ENCODE data around the gene NPTX2.

Gene NPTX2

DNA sequence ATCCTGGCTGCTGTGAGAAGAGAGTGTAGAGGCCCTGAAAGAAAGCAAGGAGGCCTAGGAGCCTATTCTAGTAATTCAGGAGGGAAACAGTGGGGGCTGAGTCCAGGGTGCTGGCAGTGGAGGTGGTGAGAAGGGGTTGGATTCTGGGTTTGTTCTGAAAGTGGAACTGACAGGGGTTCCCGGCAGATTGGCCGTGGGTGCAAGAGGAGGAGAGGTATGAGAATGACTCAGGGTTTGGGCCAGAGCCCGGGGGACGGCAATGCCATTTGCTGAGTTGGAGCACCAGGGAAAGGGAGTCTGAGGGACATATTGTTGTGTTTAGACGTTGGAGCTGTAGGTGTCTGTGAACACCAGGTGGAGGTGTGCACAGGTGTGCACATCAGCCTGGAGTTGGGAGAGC is 38.5 kb downstream of the NPTX2 start:
- no peak for DNase-seq

DNA sequence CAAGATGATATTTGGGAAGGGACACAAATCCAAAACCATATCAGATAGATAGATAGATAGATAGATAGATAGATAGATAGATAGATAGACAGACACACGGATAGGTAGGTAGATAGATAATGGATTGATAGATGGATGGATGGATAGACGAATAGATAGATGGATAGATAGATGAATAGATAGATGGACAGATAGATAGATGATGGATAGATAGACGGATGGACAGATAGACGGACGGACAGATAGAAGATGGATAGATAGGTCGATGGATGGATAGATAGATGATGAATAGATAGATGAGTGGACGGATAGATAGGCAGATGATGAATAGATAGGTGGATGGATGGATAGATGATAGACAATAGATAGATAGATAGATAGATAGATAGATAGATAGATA is 39.8 kb downstream of the NPTX2 start:
- no peak for DNase-seq

DNA sequence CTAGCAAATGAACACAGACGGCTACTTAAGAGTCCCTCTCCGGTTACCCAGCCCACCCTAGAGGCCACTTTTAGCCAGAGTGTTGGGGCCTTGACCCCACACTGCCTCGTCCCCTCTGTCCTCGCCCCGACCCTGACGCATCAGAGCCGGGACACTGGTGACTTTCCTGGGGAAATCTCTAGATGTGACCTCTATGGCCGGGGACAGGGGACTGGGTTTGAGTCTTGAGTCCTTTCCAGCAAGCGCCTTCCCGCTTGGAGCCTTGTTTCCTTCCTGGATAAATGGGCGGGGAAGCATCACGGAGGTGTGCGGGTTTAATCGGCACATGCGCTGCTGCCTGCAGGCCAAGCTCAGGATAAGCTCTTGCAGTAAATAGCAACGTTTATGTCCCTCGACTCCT is 40.7 kb downstream of the NPTX2 start:
- no peak for DNase-seq

DNA sequence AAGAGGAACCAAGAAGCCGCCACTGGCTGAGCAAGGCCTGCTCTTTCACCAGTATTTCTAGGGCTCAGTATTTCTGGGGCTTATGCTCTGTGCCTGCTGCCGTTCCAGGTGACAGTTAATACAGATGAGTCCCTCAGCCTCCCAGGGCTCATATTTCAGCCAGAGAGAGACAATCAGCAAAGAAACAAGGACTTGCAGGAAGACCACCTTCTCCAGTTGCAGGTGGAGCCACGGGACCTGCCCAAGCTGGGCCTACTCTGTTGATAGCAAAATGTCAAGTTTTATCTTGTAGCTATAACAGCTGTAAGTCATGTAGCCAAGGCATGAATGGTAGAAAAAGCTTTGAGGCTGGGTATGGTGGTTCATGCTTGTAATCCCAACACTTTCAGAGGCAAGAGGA is 42.7 kb downstream of the NPTX2 start:
- DNase-seq = no peak

DNA sequence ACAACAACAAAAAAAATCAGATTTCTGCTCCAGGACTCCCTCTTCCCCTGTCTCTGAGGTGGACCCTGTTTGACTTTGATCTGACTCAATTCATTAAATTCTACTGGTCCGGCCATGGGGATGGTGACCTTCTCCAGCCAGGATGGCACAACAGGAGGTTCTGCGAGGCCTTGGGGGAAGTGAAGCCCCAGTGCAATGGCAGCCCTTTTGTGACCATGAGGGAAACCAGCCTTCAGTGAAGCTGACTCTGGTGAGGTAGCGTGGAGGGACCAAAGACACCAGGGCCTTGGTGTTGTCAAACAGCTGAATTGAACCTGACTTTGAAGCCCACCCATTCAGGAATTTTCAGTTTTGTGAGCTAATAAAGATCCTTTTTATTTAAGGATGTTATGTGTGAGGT is 44.5 kb downstream of the NPTX2 start:
- no peak for DNase-seq

DNA sequence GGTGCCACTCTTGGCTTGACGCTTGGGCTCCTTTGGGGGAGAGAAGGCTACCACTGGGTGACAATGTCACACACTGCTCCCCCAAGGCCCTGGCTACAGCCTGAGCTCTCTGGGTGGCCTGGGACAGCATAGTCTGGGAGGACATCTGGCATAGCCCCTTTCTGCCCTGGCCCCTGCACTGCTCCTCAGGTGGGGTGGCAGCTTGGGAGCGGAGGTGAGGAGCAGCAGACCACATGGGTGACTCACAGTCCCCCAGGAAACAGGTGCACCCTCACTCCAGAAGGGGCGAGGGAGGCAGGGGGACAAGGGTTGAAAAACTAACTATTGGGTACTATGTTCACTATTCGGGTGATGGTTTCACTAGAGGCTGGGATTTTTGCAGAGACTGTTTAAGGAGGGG is 45.2 kb downstream of the NPTX2 start:
- no peak for DNase-seq

DNA sequence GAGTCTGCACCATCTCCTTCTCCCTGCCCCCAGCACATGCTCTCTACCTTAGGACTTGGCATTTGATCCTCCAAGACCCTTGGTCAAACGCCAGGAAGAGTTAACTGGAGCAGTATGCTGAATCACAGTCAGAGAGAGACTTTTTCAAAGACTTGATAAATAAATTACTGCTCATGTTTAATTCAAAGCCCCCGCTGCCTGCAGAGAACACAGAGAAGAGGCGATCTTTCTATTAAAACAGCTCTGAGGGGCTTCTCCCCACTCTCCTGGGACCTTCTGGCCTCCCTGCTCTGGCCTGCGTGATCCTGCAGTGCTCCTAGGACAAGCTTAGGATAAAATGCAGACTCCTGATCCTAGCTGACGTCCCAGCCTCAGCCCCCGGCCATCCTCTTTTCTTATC is 47.8 kb downstream of the NPTX2 start:
- DNase-seq = no peak

DNA sequence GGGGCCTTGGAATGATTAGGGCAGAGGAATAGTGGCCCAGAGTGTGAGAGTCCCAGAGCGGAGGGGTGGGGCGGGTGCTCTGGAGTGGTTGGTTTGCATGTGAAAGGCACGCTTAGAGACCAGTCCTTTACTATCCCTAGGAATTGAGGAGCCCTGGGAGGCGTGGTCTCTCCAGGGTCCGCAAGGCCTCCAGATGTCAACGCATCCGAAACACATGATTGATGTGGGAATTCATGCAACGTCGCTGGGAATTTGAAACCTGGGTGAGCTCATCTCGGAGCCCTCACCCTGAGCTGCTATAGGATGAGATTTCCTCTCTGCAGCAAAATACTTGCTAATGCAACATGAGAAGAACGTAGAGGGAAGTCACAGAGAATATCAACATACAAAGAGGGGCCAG is 51.2 kb downstream of the NPTX2 start:
- DNase-seq = no peak

DNA sequence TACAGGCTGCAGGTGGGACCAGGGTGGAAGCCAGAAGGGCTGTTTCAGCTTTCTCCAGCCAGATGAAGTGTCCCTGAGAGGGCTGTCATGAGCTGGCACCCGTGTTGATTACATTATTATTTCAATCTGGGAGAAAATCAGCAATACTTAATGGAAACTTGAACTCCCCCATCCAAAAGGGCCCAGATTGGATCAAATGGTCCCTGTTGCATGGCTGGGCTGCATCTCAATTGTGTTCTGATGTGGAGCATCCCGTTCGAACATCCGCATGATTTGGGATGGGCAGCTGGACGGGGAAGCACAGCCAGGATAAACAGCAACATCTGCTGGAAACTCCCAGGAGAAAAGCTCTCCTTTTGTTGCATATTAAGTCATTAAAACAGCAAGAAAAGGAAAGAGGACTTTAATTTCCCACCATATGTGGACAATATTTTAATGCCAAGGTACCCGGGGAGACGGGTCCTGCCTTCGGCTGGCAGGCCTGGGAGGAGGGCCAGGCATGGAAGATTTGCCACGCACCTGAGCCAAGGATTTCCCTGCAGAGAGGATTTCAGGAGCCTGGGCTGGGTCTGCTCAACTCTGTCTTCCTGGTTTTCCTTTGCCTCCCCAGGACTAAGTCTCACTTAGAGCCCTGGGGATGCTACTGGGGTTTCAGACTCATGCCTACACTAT is 52.4 kb downstream of the NPTX2 start:
- no peak for DNase-seq

DNA sequence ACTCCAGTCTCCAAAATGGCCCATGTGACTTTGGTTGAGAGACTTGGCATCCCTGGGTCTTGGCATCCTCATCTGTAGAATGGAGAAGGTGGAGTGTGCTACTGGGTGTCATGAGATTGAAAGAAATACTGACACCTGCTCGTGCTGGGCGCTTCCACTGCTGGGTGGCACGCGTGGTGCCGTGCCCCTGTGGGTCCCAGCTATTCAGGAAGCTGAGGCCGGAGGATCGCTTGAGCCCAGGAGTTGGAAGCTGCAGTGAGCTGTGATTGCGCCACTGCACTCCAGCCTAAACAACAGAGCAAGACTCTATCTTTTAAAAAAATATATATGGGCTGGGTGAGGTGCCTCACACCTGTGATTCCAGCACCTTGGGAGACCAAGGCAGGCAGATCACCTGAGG is 53.1 kb downstream of the NPTX2 start:
- no peak for DNase-seq

DNA sequence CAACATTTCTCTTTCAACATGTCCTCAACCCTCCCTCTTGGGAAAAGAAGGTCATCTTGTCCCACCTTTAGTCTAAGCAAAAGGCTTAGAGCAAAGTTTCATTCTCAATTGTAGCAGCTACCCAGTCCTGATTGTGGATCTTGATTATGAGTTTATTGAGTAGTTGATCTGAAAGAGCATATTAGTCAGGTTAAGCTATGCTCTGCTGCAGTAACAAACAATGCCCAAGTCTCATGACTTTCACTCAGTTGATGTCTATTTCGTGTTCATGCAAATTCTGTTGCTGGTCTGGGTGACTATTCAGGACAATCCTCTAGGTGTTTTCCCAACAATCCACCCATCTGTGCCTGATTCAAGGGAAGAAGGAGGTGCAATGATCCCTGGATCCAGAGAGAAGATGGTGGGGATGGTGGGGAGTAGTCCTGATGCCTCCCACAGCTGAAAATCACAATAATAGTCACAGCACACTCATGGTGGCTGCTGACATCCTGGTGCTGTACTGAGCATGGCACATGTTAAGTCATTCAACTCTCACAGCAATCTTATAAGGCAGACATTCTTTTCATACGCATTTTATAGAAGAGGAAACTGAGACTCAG is 54.7 kb downstream of the NPTX2 start:
- no peak for DNase-seq

DNA sequence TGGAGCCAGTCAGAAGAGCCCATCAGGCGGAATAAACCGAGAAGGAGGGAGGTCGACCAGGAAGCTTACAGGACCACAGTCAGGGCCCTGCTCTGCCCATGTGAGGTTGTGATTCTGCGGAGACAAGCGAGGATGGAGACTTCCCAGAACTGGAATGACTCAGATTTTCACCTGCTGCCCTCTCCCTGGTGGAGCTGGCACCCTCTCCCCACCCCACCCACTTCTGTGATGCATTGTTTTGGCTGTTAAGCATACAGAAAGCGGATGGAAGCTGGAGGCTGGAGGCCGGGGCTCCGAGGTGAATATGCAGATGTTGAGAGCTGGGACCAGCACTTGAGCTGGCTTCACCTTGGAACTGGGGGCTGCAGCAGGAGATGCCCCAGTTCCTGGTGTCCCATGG is 57.4 kb downstream of the NPTX2 start:
- DNase-seq = no peak

DNA sequence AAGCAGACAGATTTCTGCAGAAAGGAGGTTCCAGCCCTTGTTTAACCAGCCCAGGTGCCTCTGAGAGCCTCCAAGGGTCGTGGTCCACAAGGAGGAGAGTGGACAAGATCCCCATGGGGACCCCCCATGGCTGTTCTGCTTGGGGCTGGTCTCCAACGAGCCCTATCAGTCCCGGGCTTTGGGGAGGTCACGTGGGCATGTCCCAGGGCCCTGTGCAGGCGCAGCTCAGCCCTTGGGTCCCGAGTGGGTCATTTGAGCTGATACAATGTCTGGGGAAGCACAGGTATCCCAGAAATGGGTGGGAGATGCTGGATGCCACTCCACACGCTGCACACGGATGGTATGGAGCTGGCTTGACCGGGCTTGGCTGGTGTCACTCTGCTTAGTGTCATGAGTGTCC is 57.8 kb downstream of the NPTX2 start:
- DNase-seq = no peak

DNA sequence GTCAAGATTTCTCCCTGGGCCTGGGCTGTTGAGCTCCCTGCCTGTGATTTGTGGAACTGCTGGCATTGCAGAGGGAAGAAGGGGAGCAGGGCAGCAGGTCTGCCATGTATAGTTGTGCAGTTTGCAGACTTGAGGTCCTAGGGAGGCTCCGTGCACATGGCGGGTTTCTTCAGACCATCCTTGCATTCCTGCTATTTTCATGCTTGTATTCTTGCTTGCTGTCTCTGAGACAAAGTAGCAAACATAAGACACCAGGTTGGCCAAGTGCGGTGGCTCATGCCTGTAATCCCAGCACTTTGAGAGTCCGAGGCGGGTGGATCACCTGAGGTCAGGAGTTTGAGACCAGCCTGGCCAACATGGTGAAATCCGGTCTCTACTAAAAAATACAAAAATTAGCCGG is 61.1 kb downstream of the NPTX2 start:
- no peak for DNase-seq

Measured in activated CD4-positive, alpha-beta T cell treated with anti-CD3 and anti-CD28 coated beads, Interleukin-2, amount 50 U/mL, for 1 hour (primary cell).